Mesothelial cell of epicardium (in vitro differentiated cells): ENCODE measurements around the gene RPL3. TPM values are rescaled to one million over a fixed set of nuclear protein-coding genes. Genes with fewer than 3 reads are reported as not detected.
A peak's percentile ranks its signal among the peaks of the same experiment; 100 is the strongest.

Source experiments
- DNase-seq, 2 experiments: peaks; one replicate each; pipeline ENCODE4 v3.0.0; 2021; ENCODE audit warnings: low spot score in 2 of 2; ENCODE audit not compliant: unreplicated experiment in 2 of 2
- H3K27ac Mint-ChIP-seq: 2 replicates; pipeline ENCODE4 v1.8.0; 2021; ENCODE audit warnings: mixed read lengths
- H3K27me3 Mint-ChIP-seq: 2 replicates; pipeline ENCODE4 v1.8.0; 2021; ENCODE audit warnings: low read depth, mixed read lengths
- H3K36me3 Mint-ChIP-seq: 2 replicates; pipeline ENCODE4 v1.8.0; 2021; ENCODE audit warnings: mixed read lengths
- H3K4me1 Mint-ChIP-seq: 2 replicates; pipeline ENCODE4 v1.8.0; 2021; ENCODE audit warnings: mixed read lengths
- H3K4me3 Mint-ChIP-seq: 2 replicates; pipeline ENCODE4 v1.8.0; 2021; ENCODE audit warnings: mild to moderate bottlenecking, moderate library complexity, mixed read lengths
- H3K9me3 Mint-ChIP-seq: 2 replicates; pipeline ENCODE4 v1.8.0; 2021; ENCODE audit warnings: mixed read lengths
- total RNA-seq: library from RNA; stranded (reverse); gene quantifications from 3 replicates; pipeline ENCODE4 v1.2.1, GENCODE V29; 2021
- TF ChIP-seq, protein P1 (sequence below): fragments of 200-600 bp; sonication (generic); IDR thresholded peaks from one replicate; pipeline ENCODE4 v1.5.0; 2021; ENCODE audit warnings: antibody characterized with exemption; ENCODE audit not compliant: unreplicated experiment

The RPL3 gene
- total RNA-seq, 1 donor from 2014 or later = 2,423 TPM

DNA sequence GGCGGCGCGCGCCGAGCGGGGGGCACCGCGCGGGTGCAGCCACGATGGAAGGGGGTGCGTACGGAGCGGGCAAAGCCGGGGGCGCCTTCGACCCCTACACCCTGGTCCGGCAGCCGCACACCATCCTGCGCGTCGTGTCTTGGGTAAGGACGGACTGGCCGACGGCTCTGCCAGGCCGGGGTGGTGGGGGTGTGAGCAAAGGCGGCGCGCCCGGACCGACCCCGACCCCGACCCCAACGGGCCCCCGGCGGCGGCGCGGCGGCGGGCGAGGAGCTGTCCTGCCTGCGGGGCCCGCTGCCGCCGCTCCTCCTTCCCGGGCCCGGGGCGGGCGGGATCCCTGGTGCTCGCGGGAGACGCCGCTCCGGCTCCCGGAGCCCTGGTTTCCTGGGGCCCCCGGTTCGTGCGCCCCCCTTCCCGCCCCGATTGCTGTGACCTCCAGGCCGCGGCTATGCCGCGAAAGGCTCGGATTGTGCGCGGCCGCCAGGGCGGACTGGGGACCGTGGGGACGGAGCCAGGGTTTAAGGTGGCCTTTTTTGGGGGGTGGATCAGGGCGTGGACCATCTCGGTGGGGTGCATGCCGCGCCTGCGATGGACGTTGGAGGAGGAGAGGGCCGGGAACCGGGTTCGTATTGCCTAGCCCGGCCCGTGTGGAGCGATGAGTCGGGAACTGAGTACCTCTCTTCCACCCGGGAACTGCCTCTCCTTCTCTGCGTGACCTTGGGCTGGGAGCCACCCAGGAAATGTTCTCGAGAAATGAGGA is 30.7 kb upstream of the RPL3 start, which contains the start of gene SYNGR1:
SYNGR1 (plus strand) TSS at position 25 of the 760 bp plus-strand sequence; CDS start at position 45, 20 bp downstream.
- H3K36me3 Mint-ChIP-seq = no peaks in the 10 kb centered on the region
- H3K4me1 Mint-ChIP-seq = peaks cover 24% of the 10 kb centered on the region
- H3K27ac Mint-ChIP-seq = peak within 1 kb of the TSS; percentile 82
- DNase-seq = peak in 1 of 2 experiments; percentile 57
- H3K27me3 Mint-ChIP-seq = no peaks in the 10 kb centered on the region
- H3K4me3 Mint-ChIP-seq = peak within 1 kb of the TSS; percentile 84
- TF ChIP-seq, protein P1, sequence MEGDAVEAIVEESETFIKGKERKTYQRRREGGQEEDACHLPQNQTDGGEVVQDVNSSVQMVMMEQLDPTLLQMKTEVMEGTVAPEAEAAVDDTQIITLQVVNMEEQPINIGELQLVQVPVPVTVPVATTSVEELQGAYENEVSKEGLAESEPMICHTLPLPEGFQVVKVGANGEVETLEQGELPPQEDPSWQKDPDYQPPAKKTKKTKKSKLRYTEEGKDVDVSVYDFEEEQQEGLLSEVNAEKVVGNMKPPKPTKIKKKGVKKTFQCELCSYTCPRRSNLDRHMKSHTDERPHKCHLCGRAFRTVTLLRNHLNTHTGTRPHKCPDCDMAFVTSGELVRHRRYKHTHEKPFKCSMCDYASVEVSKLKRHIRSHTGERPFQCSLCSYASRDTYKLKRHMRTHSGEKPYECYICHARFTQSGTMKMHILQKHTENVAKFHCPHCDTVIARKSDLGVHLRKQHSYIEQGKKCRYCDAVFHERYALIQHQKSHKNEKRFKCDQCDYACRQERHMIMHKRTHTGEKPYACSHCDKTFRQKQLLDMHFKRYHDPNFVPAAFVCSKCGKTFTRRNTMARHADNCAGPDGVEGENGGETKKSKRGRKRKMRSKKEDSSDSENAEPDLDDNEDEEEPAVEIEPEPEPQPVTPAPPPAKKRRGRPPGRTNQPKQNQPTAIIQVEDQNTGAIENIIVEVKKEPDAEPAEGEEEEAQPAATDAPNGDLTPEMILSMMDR = no peak
- H3K9me3 Mint-ChIP-seq = no peaks in the 10 kb centered on the region

DNA sequence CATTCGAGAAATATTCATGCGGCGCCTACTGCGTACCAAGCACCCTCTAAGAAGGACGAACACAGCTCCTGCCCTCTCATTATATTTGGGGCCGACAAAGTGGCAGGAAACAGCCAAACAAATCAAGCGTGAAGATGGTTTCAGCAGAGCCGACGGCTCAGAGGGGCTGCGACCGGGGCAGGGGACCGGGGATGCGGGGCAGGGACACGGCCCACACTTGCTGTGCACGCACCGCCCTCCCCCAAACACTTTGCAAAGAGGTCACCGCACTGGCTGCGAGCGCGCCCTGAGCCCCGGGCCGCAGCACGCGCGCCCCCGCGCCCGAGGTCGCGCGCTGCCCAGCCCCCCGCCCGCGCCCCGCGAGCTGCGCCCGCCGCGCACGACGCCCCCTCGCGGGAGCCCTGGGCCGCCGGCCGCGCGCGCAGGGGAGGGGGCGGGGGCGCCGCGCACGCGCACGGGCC is 30.1 kb upstream of the RPL3 start:
- no peaks in the 10 kb centered on the region for H3K27me3 Mint-ChIP-seq
- TF ChIP-seq, protein P1 = no peak
- H3K9me3 Mint-ChIP-seq = no peaks in the 10 kb centered on the region
- peak overlapping the region; percentile 82 for H3K27ac Mint-ChIP-seq
- H3K4me3 Mint-ChIP-seq = peak overlapping the region; percentile 84
- peak; percentile 49 to 65 for DNase-seq
- H3K36me3 Mint-ChIP-seq = no peaks in the 10 kb centered on the region
- peaks cover 24% of the 10 kb centered on the region for H3K4me1 Mint-ChIP-seq

DNA sequence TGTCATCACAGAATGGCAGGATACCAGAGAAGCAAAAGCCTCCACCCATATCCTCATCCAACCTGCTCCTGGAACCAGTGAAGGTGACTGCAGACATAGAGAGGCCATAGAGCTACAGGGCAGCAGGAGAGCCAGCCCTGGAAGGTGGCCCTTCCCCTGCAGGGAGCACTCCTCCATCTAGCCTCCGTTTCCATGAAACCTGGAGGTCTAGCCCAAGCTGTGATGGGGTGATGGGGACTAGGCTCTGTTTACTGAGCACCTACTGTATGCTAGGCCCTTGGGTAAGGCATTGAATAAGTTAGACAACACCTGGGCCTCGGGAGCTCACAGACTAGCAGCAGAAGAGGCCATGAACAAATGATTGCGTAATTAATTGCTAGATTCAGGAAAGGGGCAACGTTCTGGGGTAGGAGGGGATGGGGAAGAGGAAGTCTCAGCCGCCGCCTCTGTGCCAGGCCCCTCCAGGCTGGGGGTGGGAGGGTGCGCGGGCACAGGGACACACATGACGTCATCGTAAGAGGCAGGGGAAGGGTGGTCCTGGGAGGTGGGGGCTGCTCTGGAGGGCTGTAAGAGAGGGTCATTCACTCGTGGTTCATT is 29.6 kb upstream of the RPL3 start:
- Mint-ChIP-seq H3K9me3 (no peaks in the 10 kb centered on the region), H3K27me3 (no peaks in the 10 kb centered on the region), H3K36me3 (no peaks in the 10 kb centered on the region), H3K27ac (peak overlapping the region; percentile 82), H3K4me1 (peaks cover 26% of the 10 kb centered on the region), H3K4me3 (peak overlapping the region; percentile 84)
- DNase-seq = no peak
- TF ChIP-seq, protein P1 = no peak

DNA sequence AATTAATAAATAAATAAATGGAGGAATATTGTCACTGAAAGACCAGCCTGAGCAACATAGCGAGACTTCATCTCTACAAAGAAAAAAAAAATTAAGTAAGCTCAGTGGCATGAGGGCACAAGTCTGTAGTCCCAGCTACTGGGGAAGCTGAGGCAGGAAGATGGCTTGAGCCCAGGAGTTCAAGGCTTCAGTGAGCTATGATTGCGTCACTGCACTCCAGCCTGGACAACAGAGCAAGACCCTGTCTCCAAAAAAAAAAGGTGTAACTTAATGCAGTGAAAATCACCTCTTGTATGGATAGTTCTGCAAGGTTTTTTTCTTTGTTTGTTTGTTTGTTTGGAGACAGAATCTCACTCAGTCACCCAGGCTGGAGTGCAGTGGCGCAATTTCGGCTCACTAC is 25.8 kb upstream of the RPL3 start:
- Mint-ChIP-seq H3K4me1 (peaks cover 21% of the 10 kb centered on the region), H3K27ac (no peak overlapping the region), H3K4me3 (no peak overlapping the region), H3K36me3 (no peaks in the 10 kb centered on the region), H3K9me3 (no peaks in the 10 kb centered on the region), H3K27me3 (no peaks in the 10 kb centered on the region)
- TF ChIP-seq, protein P1 = no peak
- DNase-seq = no peak

DNA sequence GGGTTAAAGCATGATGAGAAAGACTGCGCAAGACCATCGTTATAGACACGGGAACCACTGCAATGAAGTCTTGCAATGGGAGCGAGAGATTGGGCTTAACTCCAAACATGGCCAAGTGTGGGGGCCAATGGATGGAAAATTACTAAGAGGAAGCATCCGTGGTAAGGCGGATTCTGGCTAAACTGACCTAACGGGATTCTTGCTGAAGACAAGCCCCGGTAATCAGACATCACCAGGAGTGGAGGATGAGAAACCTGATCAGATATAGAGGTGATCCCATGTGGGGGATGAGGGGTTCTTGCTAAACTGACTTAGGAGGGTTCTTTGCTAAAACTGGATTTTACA is 24.6 kb upstream of the RPL3 start:
- Mint-ChIP-seq H3K36me3 (no peaks in the 10 kb centered on the region), H3K9me3 (no peaks in the 10 kb centered on the region), H3K27ac (no peak overlapping the region), H3K27me3 (no peaks in the 10 kb centered on the region), H3K4me1 (peaks cover 19% of the 10 kb centered on the region), H3K4me3 (no peak overlapping the region)
- no peak for DNase-seq
- TF ChIP-seq, protein P1 = no peak
